ENCODE data around the gene NETO1.

NETO1 gene

DNA sequence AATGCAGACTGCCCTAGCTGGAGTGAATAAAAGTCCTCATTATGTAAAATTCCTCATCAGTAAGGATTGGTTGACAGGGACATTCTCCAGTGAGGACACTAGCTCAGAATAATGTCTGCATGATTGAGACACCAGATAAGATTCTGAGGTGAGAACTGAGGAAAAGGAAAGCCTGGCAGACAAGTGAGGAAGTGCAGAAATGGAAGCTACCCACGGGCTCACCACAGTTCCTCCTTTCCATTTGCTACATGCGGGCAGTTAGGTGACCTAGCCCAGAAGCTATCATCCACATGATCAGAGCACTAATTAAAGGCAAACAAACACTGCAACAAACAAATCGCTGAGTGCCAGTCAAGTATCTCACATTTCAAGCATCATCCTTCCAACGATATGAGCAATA lies 27.7 kb downstream of the NETO1 start:
- DNase-seq, result no peak

DNA sequence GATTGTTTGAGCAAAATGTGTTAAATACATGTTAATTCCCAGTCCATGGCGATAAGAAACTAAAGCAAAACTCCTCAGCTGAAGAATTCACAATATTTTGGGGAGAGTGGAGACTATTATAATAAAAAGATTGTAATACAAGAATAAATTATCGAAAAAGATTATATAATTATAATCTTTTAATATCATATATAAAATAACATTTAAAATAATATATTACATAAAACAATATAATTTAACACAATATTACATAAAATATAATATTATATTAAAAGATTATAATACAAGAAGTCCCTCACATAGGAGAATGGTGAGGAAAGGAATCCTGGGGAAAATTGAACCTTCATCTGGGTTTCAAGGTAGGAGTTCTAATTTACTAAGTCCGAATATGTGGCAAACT lies 33.1 kb downstream of the NETO1 start:
- DNase-seq, result no peak

DNA sequence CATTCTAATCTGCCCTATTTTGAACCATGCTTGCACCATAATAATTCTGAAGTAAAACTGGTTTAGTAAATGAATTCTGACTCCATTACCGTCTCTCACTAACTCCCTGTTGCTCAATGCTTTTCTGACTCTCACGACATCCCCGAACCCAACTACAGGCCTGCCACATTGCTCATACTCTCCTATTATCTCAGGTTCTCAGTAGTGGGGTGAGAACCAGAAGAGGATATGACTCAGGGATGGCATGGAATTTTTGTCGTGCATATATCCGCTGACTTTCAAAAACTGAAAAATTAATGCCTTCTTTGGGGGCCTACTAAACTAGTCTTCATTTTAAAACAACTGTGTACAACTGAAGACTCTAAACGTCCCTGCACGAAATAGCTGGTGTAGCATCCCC lies 34.3 kb downstream of the NETO1 start:
- no peak for DNase-seq

DNA sequence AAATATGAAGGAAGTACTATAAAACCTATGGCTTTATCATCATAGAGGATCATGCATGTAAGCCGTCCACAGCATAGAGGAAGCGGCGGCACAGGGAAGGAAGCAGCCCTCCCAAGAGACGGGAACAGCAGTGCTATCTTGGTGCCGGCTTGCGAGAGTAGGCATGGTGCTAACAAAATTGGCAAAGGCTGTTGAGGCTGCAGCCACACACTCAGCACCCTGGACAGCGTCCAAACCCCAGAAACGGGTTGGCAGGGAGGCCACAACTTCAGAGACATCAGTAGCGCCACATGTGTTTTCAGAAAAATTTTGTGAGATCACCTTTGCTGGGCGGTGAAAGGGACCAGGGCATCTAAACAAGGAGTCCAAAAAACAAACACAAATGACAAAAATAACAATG lies 37.7 kb downstream of the NETO1 start:
- DNase-seq, result no peak

DNA sequence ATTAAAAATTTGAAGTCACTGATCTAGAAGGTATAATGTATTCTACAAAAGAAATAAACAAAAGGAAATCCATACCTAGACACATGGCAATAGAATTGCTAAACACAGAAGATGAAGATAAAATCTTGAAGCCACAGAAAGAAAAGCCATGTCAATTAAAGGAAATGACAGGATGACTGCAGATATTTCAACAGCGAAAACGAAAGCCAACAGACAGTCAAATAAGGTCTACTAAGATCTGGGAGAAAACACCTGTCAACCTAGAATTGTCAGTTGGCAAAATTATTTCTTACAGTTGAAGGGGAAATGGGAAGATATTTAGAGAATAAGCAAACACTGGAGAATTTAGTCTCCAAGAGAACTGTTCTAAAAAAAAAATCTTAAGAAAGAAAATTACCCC lies 39.2 kb downstream of the NETO1 start:
- DNase-seq, result no peak

DNA sequence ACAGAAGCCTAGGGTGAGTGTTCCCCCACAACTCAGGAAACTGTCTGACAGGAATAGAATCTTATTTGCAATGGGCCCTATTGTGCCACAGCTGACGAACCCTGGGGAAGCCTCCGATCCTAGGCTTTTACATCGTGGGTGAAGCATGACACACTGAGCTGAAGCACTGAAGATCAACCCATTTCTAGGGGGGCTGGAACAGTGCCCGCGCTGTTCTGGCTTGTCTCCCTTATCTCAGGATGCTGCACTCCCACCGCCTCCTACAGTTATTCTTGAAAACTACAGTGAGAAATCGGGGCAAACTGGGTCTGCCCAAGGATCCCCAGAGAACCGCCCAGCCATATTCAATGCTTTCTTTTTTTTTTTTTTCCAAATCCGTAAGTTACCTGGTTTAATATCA lies 41.1 kb downstream of the NETO1 start:
- no peak for DNase-seq

DNA sequence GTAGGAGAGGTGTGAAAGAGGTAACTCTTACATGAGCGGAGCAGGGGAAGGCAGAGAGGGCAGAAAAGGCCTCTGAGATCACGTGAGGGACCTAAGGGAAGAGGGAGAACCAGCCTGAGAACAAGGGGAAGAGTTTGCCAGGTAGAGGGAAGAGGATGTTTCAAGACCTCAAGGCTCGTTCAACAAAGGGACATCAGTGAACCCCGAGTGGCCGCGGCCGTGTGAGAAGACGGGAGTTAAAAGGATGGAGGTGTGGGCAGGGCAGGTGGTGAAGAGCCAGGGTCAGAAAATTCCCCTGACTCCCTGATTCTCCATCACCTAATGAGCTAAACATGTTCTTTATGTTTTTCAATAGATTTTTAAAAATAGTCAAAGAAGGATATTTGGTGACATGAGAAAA lies 44.4 kb downstream of the NETO1 start:
- no peak for DNase-seq

DNA sequence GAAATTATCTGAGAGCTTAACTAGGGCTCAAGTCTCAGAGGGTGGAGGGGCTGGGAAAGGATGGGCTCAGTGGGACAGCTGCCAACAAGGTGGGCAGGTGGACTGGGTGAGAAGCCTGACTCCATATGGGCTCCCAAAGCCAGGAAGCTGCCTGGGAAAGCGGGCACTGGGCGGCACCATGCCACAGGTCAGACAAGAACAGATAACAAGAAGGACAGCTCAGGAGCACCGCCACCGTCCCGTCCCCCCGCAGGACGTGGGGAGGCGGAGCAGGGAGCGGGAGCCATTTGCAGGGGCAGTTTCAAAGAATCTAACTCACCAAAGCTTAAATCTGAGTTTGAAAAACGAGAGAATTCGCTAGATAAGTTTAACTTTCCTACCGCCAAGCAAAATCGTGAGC lies 45.6 kb downstream of the NETO1 start:
- no peak for DNase-seq

DNA sequence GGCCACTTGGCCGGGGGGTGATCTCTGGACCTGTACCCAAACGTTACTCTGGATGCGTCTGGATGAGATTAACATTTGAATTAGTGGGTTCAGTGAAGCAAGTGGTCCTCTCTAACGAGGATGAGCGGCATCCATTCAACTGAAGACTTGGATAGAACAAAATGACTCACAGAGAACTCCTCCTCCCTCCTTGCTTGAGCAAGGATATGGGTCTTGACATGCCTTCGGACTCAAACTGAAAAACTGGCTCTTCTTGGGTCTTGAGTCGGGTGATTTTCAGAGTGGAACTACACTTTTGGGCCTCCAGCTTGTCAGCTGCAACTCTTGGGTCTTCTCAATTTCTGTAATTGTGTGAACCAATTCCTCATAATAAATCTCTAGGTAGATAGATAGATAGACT lies 47.2 kb downstream of the NETO1 start:
- DNase-seq, result no peak

DNA sequence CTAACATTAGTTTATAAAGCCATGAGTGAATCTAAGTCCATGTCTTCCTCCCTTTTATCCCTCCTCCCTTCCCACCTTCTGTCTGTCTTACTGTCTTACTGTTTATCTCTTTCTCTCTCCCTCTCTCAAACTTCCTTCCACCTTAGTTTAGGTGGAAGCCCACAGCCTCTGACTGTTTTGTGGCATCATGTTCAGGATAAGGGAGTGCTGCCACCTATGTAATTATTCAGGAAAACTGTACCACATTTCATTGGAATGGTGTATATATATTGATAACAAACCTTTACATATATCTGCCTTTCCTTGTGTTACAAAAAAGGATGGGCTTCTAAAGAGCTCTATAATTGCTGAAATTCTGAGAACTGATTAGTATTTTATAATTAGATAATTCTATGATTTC lies 48.7 kb downstream of the NETO1 start:
- DNase-seq, result no peak

DNA sequence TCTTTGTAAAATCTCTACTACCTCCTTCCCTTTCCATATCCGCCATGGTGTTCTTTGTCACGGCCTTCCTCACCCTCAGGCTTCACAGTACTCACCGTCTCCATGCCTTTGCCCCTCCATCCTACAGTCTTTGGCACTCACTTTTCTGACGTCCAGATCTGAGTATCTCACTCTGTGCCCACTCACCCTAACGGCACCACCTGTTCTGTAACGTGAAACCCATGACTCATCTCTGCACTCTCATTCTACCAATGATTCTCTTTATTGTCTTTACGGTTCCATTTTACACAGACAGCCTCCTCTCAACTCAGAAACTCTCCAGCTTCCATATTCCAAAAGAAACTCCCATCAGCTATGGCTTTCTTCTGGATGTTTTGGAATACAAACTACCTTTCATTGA lies 56.7 kb downstream of the NETO1 start:
- DNase-seq, result no peak

DNA sequence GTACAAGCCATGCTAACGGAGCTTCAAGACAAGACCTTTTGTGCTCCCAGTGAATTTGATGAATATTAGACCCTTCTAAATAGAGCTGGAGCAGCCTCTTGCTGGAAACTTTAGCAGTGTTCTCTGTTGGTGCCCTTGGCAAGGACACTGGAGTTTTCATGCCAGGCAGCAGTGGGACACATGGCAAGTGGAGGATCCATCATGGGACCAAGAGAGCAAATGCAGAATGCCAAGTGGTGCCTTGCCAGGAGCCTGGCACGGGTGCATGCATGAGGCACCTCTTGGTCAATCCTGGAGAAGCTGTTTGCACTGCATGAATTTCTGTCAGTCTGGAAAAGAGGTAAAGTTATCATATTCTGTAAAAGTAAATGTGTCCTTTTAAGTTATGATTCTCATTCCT lies 59.1 kb downstream of the NETO1 start:
- no peak for DNase-seq

DNA sequence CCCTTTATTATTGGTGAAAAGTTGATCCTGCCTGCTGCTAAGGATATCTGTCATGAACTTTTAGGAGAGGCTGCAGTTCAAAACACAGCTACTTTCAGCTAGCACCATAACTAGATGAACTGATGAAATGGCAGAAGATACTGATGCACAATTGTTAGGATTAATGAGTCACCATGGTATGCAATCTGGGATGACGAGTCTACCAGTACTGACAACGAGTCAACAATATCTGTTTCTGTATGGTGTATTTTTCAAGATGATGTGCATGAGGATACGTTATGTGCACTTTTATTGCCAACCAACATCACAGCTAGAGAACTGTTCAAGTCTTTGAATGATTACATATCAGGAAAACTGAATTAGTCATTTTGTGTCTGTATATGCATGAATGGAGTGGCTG lies 68.7 kb downstream of the NETO1 start:
- DNase-seq, result no peak

DNA sequence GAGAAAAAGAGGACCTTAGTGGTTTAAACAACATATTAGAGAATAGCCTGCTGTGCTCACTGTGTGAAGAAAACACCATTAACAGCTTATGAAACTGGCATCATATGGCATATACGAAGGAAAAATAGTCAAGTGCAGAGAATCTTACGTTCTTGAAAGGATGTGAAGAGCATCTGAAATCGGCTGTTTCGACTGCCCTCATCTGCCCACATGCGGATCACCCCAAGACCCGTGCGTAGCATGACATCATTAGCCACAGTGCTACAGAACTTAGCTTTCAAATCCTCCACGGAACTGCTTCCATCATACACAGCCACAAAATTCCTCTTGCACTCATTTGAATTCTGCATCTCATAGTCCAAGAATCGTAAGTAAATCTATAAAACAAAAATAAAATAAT lies 84.3 kb downstream of the NETO1 start:
- DNase-seq, result no peak

DNA sequence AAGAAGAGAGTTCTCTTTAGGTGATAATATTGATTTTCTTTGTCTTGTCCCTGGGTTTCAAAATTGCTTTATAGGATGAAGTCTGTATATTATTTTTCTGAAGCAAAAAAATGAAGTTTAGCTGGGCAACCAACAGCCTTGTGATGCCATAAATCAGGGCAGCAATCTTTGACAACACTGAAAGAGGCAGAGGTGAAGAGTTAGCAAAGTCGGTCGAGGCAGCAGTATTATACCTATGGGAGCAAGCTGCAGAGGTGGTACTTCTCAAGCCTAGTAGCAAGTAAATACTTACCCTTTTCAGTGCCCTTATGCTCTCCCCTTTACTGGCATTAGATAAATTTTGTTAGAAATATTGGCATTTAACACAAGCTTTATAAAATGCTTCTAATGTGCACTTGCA lies 92.9 kb downstream of the NETO1 start:
- DNase-seq, result no peak

DNA sequence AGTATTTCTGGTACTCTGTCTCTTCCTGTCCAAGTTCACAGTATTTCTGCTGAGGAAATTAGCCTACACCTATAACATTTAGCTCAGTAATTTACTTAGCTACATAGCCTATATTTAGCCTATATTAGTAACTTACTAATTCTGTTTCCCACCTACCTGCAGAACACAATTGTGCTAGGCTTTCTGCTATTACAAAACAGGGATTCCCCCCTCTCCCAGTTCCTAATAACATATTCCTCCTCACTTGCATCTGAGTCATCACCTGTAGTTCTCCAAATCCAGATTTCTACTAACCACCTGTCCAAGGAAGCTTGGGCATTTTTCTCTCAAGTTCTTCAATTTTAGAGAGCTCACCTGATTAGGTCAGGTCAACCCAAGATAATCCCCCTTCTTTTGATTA lies 94.9 kb downstream of the NETO1 start:
- DNase-seq, result no peak

DNA sequence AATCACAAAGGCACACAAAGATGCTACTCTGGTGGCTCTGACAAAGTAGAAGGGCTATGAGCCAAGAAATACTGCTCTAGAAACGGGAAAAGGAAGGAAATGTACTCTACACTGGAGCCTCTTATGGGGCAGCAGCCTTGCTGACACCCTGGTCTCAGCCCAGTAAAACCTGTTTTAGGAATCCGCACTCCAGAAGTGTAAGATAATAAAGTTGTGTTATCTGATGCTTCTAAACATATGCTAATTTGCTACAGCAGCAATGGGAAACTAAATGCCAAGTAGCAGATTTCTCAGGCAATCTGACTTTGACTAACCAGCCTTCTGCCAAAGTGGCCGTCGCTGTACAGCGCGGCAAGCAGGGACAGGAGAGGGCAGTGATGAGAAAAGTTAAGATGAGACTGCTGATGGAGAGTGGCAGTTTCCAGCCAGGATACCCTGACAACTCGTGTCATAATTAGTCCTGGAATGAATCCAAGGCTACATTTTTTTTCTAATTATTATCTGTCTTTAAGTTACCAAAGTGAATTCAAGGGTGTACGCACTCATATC lies 99.0 kb downstream of the NETO1 start:
- no peak for DNase-seq

DNA sequence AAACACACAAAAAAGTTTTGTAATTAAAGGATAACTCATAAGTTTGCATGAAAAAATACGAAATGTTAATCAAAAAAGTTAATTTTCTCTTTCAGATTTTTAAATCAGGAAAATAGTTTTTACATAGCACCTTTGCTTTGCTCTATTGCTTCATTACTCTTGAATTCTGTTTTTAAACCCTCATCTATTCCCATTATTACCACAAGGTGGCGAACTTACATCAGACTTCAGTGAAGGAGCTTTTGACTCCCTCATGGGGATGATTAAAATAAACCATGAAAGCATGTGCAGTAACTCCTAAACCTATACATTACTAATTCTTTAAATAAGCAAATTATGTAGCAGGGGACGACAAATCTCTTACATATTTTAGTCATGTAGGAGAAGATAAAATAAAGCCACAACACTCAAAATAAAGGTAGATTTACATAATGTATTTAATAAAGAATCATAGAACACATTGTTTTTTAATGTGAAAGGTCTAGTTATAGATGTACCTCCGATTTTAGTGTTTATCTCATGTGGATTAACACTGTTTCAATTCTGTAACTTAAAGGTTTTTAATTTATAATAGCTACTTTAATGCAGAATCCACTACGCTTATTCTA lies 105.2 kb downstream of the NETO1 start:
- peak; percentile 59 for DNase-seq

DNA sequence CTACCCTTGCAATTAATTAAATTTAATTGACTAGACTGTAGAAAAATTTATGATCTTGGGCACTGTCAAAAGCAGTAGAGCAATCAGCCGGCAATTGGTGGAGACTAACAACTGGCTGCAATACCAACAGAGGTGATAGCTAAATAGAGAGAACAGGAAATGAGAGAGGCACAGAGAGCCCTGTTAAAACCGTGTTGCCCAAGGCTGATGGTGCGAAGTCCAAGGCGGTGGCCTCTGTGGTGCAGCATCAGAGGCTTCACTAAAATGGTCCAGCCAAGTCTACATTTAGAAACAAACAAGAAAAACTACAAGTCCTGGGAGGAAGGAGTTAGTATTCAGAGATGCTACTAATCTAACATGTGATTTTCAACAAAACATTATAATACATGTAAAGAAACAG lies 115.6 kb downstream of the NETO1 start:
- no peak for DNase-seq

DNA sequence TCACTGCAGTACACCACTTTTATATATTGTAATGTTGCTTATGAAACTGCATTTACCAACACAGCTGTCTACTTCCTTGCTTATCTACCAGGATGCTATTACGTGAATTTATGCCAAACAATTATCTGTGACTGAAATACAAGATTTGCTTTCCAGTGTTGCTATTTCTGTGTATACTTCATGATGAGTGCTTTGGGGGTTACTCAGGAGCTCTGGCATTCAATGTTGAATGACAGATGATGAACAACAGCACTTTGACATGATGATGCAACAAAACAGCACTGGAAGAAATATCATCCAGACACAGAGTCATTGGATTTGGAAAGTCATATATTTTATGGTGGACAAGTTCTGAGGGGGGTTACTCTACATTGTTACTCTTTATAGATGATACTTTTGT lies 125.8 kb downstream of the NETO1 start:
- DNase-seq, result no peak

DNA sequence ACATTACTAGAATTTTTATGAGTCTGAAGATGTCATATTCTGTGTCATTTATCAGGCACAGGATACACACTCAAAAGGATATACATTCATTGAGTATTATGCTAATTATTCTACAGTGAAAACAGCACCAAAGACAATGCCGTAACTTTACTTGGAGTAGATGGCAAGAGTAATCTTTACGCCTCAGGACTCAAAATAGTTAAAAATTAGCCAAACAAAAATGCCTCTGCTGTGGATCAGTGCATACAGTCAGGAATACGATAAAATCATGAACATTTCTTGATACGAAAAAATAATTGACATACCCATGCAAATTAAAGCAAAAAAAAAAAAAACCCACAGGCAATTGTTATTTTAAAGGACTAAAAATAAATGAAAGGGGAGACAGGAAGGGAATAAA lies 129.7 kb downstream of the NETO1 start:
- no peak for DNase-seq

DNA sequence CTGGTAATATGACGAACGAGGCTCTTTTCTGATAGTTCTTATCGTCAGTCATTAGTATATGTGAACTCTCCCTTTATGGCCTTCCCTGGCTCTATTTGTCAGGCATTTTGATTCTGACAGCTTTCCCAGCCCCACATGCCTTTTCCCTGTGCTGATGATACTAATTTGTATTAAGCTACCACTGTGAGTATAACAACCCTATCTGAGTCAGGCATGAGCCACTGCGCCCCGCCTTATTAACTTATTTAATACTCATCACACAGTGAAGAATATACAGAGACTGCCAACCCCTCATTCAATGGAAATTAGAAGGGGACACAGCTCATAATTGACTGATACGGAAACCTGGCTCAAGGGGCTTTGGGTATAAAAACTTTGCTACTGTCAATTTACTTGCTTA lies 140.0 kb downstream of the NETO1 start:
- DNase-seq, result no peak

DNA sequence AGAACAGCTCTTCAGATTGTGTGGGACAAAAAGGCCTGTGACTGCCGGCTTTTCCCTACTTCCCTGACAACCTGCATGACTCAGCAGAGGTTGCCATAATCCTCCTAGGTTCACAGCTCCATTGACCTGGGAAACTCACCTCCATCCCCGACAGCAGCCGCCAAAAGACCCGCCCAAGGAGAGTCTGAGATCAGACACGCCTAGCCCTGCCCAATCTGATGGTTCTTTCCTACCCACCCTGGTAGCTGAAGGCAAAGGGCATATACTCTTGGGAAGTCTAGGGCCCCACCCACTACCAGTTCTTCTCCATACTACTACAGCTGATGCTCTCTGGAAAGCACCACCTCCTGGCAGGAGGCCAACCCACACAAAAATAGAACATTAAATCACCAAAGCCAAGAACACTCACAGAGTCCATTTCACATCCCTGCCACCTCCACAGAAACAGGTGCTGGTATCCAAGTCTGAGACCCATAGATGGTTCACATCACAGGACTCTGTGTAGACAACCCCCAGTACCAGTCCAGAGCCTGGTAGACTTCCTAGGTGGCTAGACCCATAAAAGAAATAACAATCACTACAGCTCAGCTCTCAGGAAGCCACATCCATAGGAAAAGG lies 140.6 kb downstream of the NETO1 start:
- no peak for DNase-seq

DNA sequence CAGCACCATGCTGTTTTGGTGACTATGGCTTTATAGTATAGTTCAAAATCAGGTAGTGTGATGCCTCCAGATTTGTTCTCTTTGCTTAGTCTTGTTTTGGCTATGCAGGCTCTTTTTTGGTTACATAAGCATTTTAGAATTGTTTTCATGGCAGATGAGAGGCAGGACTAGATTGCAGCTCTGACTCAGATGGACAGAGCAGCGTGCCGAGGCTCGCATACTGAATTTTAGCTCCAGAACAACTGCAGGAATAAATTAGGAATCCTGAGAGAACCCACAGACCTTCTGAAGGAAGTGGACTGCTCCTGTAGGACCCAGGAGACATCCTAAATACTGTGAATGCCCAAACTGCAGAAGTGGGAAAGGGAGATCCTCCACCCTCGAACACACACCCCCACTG lies 141.6 kb downstream of the NETO1 start:
- DNase-seq, result no peak

DNA sequence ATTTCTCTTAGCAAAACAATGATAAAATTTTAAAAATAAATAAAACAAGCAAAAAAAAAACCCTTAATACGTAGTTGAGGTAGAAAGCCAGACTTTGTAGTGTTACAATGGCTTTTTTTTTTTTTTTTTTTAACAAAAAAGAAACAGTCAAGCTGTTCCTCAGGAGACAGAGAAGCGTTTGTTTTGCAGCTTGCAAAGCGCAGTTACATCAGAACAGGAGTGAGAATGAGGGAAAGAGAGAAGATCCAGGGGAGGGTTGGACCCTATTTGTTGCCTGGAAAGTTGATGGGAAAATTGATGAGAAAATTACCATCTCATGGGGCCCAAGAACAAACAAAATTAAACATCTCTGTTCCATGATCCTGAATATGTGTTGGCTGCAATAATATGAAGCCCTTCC lies 146.5 kb downstream of the NETO1 start:
- no peak for DNase-seq
